22Rv1 (cell line): Measurements from ENCODE around the gene TUBB6.

Source experiments
- H3K27ac ChIP-seq: fragments of 450-650 bp; 2 replicates; pipeline ENCODE4 v1.5.1; 2017
- CTCF ChIP-seq: fragments of 450-650 bp; IDR thresholded peaks from 2 replicates; pipeline ENCODE4 v1.5.1; 2017; ENCODE audit warnings: mild to moderate bottlenecking
- ZFX ChIP-seq: fragments of 450-650 bp; IDR thresholded peaks from 2 replicates; pipeline ENCODE4 v1.6.1; 2017; ENCODE audit warnings: antibody characterized with exemption, borderline replicate concordance

Gene TUBB6

GRCh38 chr18:12342661-12343060, 34.6 kb downstream of the TUBB6 start:
- no peak overlapping the region for H3K27ac ChIP-seq
- TF ChIP-seq ZFX: no peak
- no peak for TF ChIP-seq CTCF

GRCh38 chr18:12345491-12346239, 37.6 kb downstream of the TUBB6 start:
- no peak for TF ChIP-seq CTCF
- TF ChIP-seq ZFX: no peak
- no peak overlapping the region for H3K27ac ChIP-seq

GRCh38 chr18:12346240-12346565, 38.2 kb downstream of the TUBB6 start:
- TF ChIP-seq CTCF: no peak
- TF ChIP-seq ZFX: no peak
- H3K27ac ChIP-seq: no peak overlapping the region

GRCh38 chr18:12347895-12348294, 39.9 kb downstream of the TUBB6 start:
- TF ChIP-seq CTCF (no peak), ZFX (no peak)
- no peak overlapping the region for H3K27ac ChIP-seq

- H3K27ac ChIP-seq: no peak overlapping the region
- no peak for TF ChIP-seq ZFX
- TF ChIP-seq CTCF: no peak
Observed at GRCh38 chr18:12352188-12352587, 44.1 kb downstream of the TUBB6 start.

- TF ChIP-seq CTCF: no peak
- TF ChIP-seq ZFX: no peak
- no peak overlapping the region for H3K27ac ChIP-seq
Observed at GRCh38 chr18:12359515-12359927, 51.5 kb downstream of the TUBB6 start.

- no peak for TF ChIP-seq CTCF
- no peak for TF ChIP-seq ZFX
- H3K27ac ChIP-seq: no peak overlapping the region
Observed at GRCh38 chr18:12361770-12362378, 53.8 kb downstream of the TUBB6 start.
